ENCODE results near the gene CTNNA2. TPM values are rescaled to one million over a fixed set of nuclear protein-coding genes. Genes with fewer than 3 reads are reported as not detected.

CTNNA2 gene
- total RNA-seq, 2 donors from 2014 or later, result 0.17 to 0.88 TPM

- H3K4me3 ChIP-seq, result no peak overlapping the region
- intact Hi-C loops (cut with DNase I), result no loop called here
- no peaks in the 10 kb centered on the region for H3K9me3 ChIP-seq
- no peaks in the 10 kb centered on the region for H3K36me3 ChIP-seq
- H3K27ac ChIP-seq, result no peak overlapping the region
- H3K27me3 ChIP-seq, result no peaks in the 10 kb centered on the region
- no peaks in the 10 kb centered on the region for H3K4me1 ChIP-seq
- TF ChIP-seq CTCF (IDR thresholded peaks at IDR 0.05), result no peak
- DNase-seq, result no peak
- H3K9ac ChIP-seq (ENCODE audit: low read depth in 2 of 2, low read length in 2 of 2), result no peak overlapping the region
Observed at GRCh38 chr2:79892123-79892522, 379.3 kb downstream of the CTNNA2 start.

- TF ChIP-seq CTCF (IDR thresholded peaks at IDR 0.05), result no peak
- H3K9ac ChIP-seq (ENCODE audit: low read depth in 2 of 2, low read length in 2 of 2), result no peak overlapping the region
- intact Hi-C loops (cut with DNase I), result no loop called here
- H3K4me3 ChIP-seq, result no peak overlapping the region
- no peaks in the 10 kb centered on the region for H3K4me1 ChIP-seq
- H3K36me3 ChIP-seq, result no peaks in the 10 kb centered on the region
- no peak overlapping the region for H3K27ac ChIP-seq
- no peaks in the 10 kb centered on the region for H3K9me3 ChIP-seq
- no peak for DNase-seq
- H3K27me3 ChIP-seq, result no peaks in the 10 kb centered on the region
Observed at GRCh38 chr2:79899196-79899595, 386.3 kb downstream of the CTNNA2 start.

- Histone ChIP-seq H3K36me3 (no peaks in the 10 kb centered on the region), H3K9me3 (no peaks in the 10 kb centered on the region), H3K27me3 (no peaks in the 10 kb centered on the region), H3K4me3 (no peak overlapping the region), H3K4me1 (no peaks in the 10 kb centered on the region), H3K9ac (ENCODE audit: low read depth in 2 of 2, low read length in 2 of 2) (no peak overlapping the region), H3K27ac (no peak overlapping the region)
- no peak for DNase-seq
- no peak for TF ChIP-seq CTCF (IDR thresholded peaks at IDR 0.05)
- intact Hi-C loops (cut with DNase I), result no loop called here
Observed at GRCh38 chr2:79901161-79901560, 388.3 kb downstream of the CTNNA2 start.

GRCh38 chr2:79903222-79904000 lies 390.6 kb downstream of the CTNNA2 start:
- Histone ChIP-seq H3K9ac (ENCODE audit: low read depth in 2 of 2, low read length in 2 of 2) (no peak overlapping the region), H3K4me1 (no peaks in the 10 kb centered on the region), H3K4me3 (no peak overlapping the region), H3K9me3 (no peaks in the 10 kb centered on the region), H3K27ac (no peak overlapping the region), H3K36me3 (no peaks in the 10 kb centered on the region), H3K27me3 (no peaks in the 10 kb centered on the region)
- TF ChIP-seq CTCF (IDR thresholded peaks at IDR 0.05), result no peak
- intact Hi-C loops (cut with DNase I), result no loop called here
- DNase-seq, result no peak

GRCh38 chr2:79906139-79906890 lies 393.5 kb downstream of the CTNNA2 start:
- H3K4me3 ChIP-seq, result no peak overlapping the region
- no peaks in the 10 kb centered on the region for H3K36me3 ChIP-seq
- H3K9ac ChIP-seq (ENCODE audit: low read depth in 2 of 2, low read length in 2 of 2), result no peak overlapping the region
- intact Hi-C loops (cut with DNase I), result no loop called here
- H3K9me3 ChIP-seq, result no peaks in the 10 kb centered on the region
- H3K27me3 ChIP-seq, result no peaks in the 10 kb centered on the region
- no peaks in the 10 kb centered on the region for H3K4me1 ChIP-seq
- H3K27ac ChIP-seq, result no peak overlapping the region
- no peak for TF ChIP-seq CTCF (IDR thresholded peaks at IDR 0.05)
- no peak for DNase-seq

All from colonic mucosa (tissue), 4 donors.